K562 (cell line): ENCODE results near the gene HAUS7. TPM values are rescaled to one million over a fixed set of nuclear protein-coding genes. Genes with fewer than 3 reads are reported as not detected.

Experiments used
- ATAC-seq: fragments of 200-7000 bp; cut with Tn5 transposase; 3 replicates; pipeline ENCODE4 v1.9.1; 2020; ENCODE audit warnings: moderate library complexity
- BruUV-seq: library from RNA; stranded (reverse); fragments of 400-500 nt; replicated peaks from 2 replicates; lab custom pipeline; 2021; lab: Mats Ljungman, UMichigan
- CTCF ChIA-PET: fragments of 300-600 bp; formaldehyde crosslinking; extraction: SDS; loops from one replicate; lab custom pipeline; 2021; ENCODE audit warnings: low intra/inter-chr PET ratio; lab: Yijun Ruan, JAX
- POLR2A ChIA-PET: fragments of 300-600, 350-650 bp; sonication (Branson Sonifier 250); formaldehyde crosslinking; extraction: SDS; loops from one replicate; lab custom pipeline; 2021; ENCODE audit warnings: antibody characterized with exemption, inconsistent platforms; lab: Yijun Ruan, JAX
- DNase-seq, 4 experiments: peaks; one replicate each; pipeline versions ENCODE4 v3.0.0 to v3.0.0-alpha.2; 2011 to 2018; ENCODE audit warnings: low spot score in 3 of 4, mixed read lengths in 3 of 4; ENCODE audit errors: extremely low read depth in 1 of 4
- FAIRE-seq: peaks from 2 replicates; lab custom pipeline; 2011; peaks lifted over from hg19 to GRCh38; lab: Jason Lieb, UNC
- H2AFZ ChIP-seq: 2 replicates; pipeline ENCODE4 v1.6.0; 2011; ENCODE audit warnings: low read depth, low read length, control low read depth, inconsistent platforms
- H3K27ac ChIP-seq: fragments of 200-600 bp; 3 replicates; pipeline ENCODE4 v1.8.0; 2011; ENCODE audit warnings: low read depth, mild to moderate bottlenecking, control low read depth, inconsistent platforms, low read length, moderate library complexity, mixed read lengths; ENCODE audit errors: extremely low read depth
- H3K27me3 ChIP-seq, 2 experiments: fragments of 300-600 bp in 1 of 2; 2 replicates in 1 of 2; 3 replicates in 1 of 2; pipeline versions ENCODE4 v1.6.0 to v1.8.0; 2011; ENCODE audit warnings: inconsistent platforms in 2 of 2, low read length in 2 of 2, mild to moderate bottlenecking in 1 of 2, mixed read lengths in 1 of 2, moderate library complexity in 1 of 2; ENCODE audit not compliant: control insufficient read depth in 2 of 2, insufficient read depth in 2 of 2
- H3K36me3 ChIP-seq: fragments of 300-600 bp; 3 replicates; pipeline ENCODE4 v1.8.0; 2011; ENCODE audit warnings: mild to moderate bottlenecking, low read length, inconsistent platforms; ENCODE audit not compliant: control insufficient read depth, insufficient read depth
- H3K4me1 ChIP-seq, 2 experiments: fragments of 200-600 bp in 1 of 2; replicated peaks in 1 of 2; 2 replicates in 1 of 2; 3 replicates in 1 of 2; pipeline versions ENCODE4 v1.5.1 to v1.8.0; 2011; ENCODE audit warnings: inconsistent platforms in 2 of 2, low read length in 2 of 2, mild to moderate bottlenecking in 1 of 2, mixed read lengths in 1 of 2, moderate library complexity in 1 of 2; ENCODE audit not compliant: control insufficient read depth in 2 of 2, insufficient read depth in 2 of 2
- H3K4me2 ChIP-seq: 2 replicates; pipeline ENCODE4 v1.6.1; 2011; ENCODE audit warnings: low read length, control low read depth, inconsistent platforms, mixed read lengths; ENCODE audit not compliant: insufficient read depth
- H3K4me3 ChIP-seq: fragments of 200-600 bp; sonication (generic), shearing (Covaris generic); 2 replicates; pipeline ENCODE4 v1.5.1; 2016; ENCODE audit warnings: control low read depth, inconsistent platforms
- H3K79me2 ChIP-seq: fragments of 200-600 bp; 3 replicates; pipeline ENCODE4 v1.8.0; 2011; ENCODE audit warnings: low read length, inconsistent platforms; ENCODE audit not compliant: control insufficient read depth, insufficient read depth
- H3K9ac ChIP-seq, 2 experiments: 2 replicates each; pipeline versions ENCODE4 v1.6.0 to v1.6.1; 2011; ENCODE audit warnings: low read depth in 2 of 2, low read length in 2 of 2, control low read depth in 1 of 2, inconsistent platforms in 1 of 2, mild to moderate bottlenecking in 1 of 2, mixed read lengths in 1 of 2; ENCODE audit not compliant: insufficient read depth in 1 of 2
- H3K9me1 ChIP-seq: one replicate; pipeline ENCODE4 v1.6.0; 2011; ENCODE audit warnings: inconsistent platforms, mild to moderate bottlenecking, low read length, moderate library complexity; ENCODE audit not compliant: control insufficient read depth, insufficient read depth
- H3K9me3 ChIP-seq: replicated peaks from 2 replicates; pipeline ENCODE4 v1.5.1; 2011; ENCODE audit warnings: low read depth, low read length, inconsistent platforms; ENCODE audit not compliant: control insufficient read depth, insufficient read depth
- H4K20me1 ChIP-seq: replicated peaks from 2 replicates; pipeline ENCODE4 v1.6.1; 2011; ENCODE audit warnings: low read length, inconsistent platforms, mixed read lengths; ENCODE audit not compliant: control insufficient read depth, insufficient read depth
- KLF10 ChIP-seq: fragments of 250-450 bp; sonication (Bioruptor Pico); IDR thresholded peaks from 2 replicates; pipeline ENCODE4 v1.6.1; 2021; ENCODE audit warnings: matching md5 sums
- MTA1 ChIP-seq: fragments of 450-650 bp; IDR thresholded peaks from 2 replicates; pipeline ENCODE4 v1.6.1; 2017; ENCODE audit warnings: borderline replicate concordance
- RNF2 ChIP-seq: sonication (generic); IDR thresholded peaks from 2 replicates; pipeline ENCODE4 v1.6.1; 2016
- SLC30A9 ChIP-seq: fragments of 250-450 bp; sonication (Bioruptor Pico); IDR thresholded peaks from 2 replicates; pipeline ENCODE4 v1.8.0; 2022; ENCODE audit warnings: mild to moderate bottlenecking, moderate library complexity
- SREBF1 ChIP-seq: fragments of 150-350 bp; IDR thresholded peaks from 2 replicates; pipeline ENCODE4 v1.6.1; 2014; ENCODE audit warnings: antibody characterized with exemption, low read depth, low read length, borderline replicate concordance
- TRIM28 ChIP-seq: fragments of 450-650 bp; IDR thresholded peaks from 2 replicates; pipeline ENCODE4 v1.6.1; 2017
- XRCC5 ChIP-seq: fragments of 200-400 bp; formaldehyde crosslinking; IDR thresholded peaks from 2 replicates; pipeline ENCODE4 v1.6.1; 2017; ENCODE audit warnings: low read depth, mild to moderate bottlenecking, low read length
- ZC3H11A ChIP-seq: IDR thresholded peaks from 2 replicates; pipeline ENCODE4 v1.6.1; 2012; ENCODE audit warnings: low read depth, low read length, improper control_type of control experiment
- ZFP1 ChIP-seq: fragments of 450-650 bp; formaldehyde crosslinking; IDR thresholded peaks from 2 replicates; pipeline ENCODE4 v1.4.0; 2020; ENCODE audit warnings: mild to moderate bottlenecking, mixed read lengths
- ZNF143 ChIP-seq: sonication (generic); formaldehyde crosslinking; IDR thresholded peaks from 2 replicates; pipeline ENCODE4 v1.9.0; 2022; ENCODE audit warnings: mild to moderate bottlenecking, missing genetic modification reagents
- ZNF445 ChIP-seq: fragments of 250-450 bp; sonication (Bioruptor Pico); IDR thresholded peaks from 2 replicates; pipeline ENCODE4 v1.4.0; 2020; ENCODE audit warnings: low read depth, mild to moderate bottlenecking, moderate library complexity
- WGBS: fragments of 100-300 bp; shearing (Covaris generic); methylation state at CpG from one replicate; pipeline ENCODE4 v1.1.6; 2016; ENCODE audit warnings: low coverage, mixed read lengths; ENCODE audit not compliant: insufficient coverage; ENCODE audit errors: missing lambda C conversion rate; 5-methylcytosine and 5-hydroxymethylcytosine counted together
- in situ Hi-C: fragments of 300-500 bp; cut with MboI; formaldehyde crosslinking; loops from 4 replicates; pipeline ENCODE4 v1.15.0; 2018; ENCODE audit warnings: inconsistent platforms, mixed read lengths
- intact Hi-C: fragments of 100-400 bp; cut with micrococcal nuclease; formaldehyde crosslinking; loops from 2 replicates; pipeline ENCODE4 v1.14.2; 2022
- polyA plus RNA-seq, 8 experiments: library from polyadenylated mRNA; depleted of rRNA in 4 of 8; stranded (reverse) in 5 of 8; unstranded in 3 of 8; fragments of >200 nt; fragmentation: Nextera tagmentation in 2 of 8; fragmentation: Illumina TruSeq in 1 of 8; extraction: Ambion mirVana in 2 of 8; extraction: Trizol in 1 of 8; gene quantifications; 2 replicates each; pipeline versions ENCODE4 v1.2.1 to v1.2.3, GENCODE V29; 2011 to 2014; ENCODE audit warnings: inconsistent platforms in 1 of 8, missing spikeins in 1 of 8
- total RNA-seq, 7 experiments: library from RNA; depleted of rRNA in 6 of 7; stranded (reverse); fragments of >200 nt in 6 of 7; fragmentation: Illumina TruSeq in 2 of 7; extraction: Trizol in 2 of 7; gene quantifications; 2 replicates each; pipeline versions ENCODE4 v1.2.1 to v1.2.3, GENCODE V29; 2011 to 2021; ENCODE audit warnings: low replicate concordance in 1 of 7

The HAUS7 gene
- total and polyA plus RNA-seq, 9 of the 15 experiments (the other 6 are each of a cell fraction or from before 2014, with no cell fraction given) = 10.0 to 94.9 (median 48.8) TPM

DNA sequence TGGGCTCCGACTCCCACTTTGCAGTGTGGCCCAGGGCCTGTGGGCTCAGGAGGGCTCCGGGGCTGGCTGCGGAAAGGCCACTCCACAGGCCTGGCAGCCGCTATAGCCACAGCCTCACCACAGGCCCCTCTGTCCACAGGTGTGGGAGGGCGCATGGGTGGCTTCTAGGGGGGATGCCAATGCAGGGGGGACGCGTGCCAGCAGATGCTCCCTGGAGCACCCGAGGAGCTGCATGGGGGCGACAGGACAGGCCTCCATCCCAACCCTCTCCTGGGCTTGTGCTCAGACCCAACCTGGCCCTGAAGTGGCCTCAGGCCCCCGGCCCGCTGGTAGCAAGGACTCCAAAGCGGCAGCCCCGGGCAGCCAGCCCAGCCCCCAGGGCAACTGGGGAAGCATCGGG, 32.4 kb upstream of the HAUS7 start (continued):
- TF ChIP-seq RNF2 (no peak), ZNF445 (no peak), ZC3H11A (no peak), SREBF1 (no peak), KLF10 (CRISPR knock-in tag) (no peak), SLC30A9 (CRISPR knock-in tag) (no peak)

DNA sequence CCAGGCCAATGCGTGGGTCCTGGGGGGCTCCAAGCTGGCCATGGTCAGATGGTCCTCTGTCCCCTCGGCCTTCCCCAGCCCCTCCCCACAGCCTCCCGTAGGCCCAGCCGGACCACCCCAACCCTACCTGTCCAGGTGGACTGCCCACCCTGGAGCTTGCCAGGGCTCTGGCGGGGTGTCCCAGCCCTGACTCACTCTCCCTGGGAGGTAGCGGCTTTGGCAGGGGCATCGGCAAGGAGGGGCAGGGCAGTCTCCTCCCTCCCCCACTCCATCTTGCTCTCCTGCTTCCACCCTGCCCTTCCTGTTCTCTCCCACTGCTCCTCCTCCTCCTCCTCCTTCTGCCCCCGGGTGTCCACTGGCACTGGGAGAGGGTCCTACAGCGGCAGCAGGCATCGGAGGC, 31.8 kb upstream of the HAUS7 start:
- H3K27me3 ChIP-seq = peaks cover 0 to 18% of the 10 kb centered on the region in 2 experiments; a peak in 2 of 5 replicates
- FAIRE-seq (no peak), ATAC-seq (no peak), DNase-seq (no peak)
- 4% methylated on average over 5 of the region's 10 CpGs for WGBS
- BruUV-seq = no TSS peak
- H3K79me2 ChIP-seq = no peaks in the 10 kb centered on the region
- TF ChIP-seq MTA1 (no peak), ZNF143 (CRISPR knock-in tag) (no peak), XRCC5 (no peak), TRIM28 (no peak), ZFP1 (CRISPR knock-in tag) (no peak)
- POLR2A ChIA-PET = no interaction called here
- H3K9me3 ChIP-seq = no peaks in the 10 kb centered on the region
- H3K9me1 ChIP-seq = no peaks in the 10 kb centered on the region
- CTCF ChIA-PET = no interaction called here
- in situ Hi-C loops (no loop called here), intact Hi-C loops (no loop called here)
- H3K36me3 ChIP-seq = no peaks in the 10 kb centered on the region
- no peak overlapping the region for H3K9ac ChIP-seq
- H3K4me1 ChIP-seq = peaks cover 0 to 29% of the 10 kb centered on the region in 2 experiments; a peak in 3 of 5 replicates
- H3K4me2 ChIP-seq = no peak overlapping the region
- H2AFZ ChIP-seq = no peak overlapping the region
- H4K20me1 ChIP-seq = no peaks in the 10 kb centered on the region
- no peak overlapping the region for H3K27ac ChIP-seq
- H3K4me3 ChIP-seq = no peak overlapping the region
